Measurements from ENCODE around the gene CNKSR2.

CNKSR2 gene

DNA sequence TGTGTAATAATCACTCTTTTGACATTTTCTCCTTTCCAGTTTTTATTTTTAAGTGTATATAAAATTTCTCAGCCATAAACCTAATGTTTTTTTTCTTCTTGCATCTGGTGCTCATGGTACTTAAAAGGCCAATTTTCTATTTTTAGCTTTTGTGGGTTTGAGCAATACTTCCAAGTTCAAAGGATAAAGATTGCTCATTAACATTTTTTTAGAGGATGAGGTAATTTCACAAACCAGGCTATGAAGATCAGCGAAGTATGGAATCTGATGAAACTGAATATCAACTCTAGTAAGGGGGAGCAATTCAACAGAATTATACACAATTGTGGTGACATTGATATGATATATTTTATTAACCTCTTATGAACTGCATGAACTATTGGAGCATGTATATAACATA, 309.7 kb downstream of the CNKSR2 start:
- no peak for DNase-seq

- DNase-seq, result no peak
Measured at GRCh38 chrX:21691512-21692018, 317.3 kb downstream of the CNKSR2 start.

DNA sequence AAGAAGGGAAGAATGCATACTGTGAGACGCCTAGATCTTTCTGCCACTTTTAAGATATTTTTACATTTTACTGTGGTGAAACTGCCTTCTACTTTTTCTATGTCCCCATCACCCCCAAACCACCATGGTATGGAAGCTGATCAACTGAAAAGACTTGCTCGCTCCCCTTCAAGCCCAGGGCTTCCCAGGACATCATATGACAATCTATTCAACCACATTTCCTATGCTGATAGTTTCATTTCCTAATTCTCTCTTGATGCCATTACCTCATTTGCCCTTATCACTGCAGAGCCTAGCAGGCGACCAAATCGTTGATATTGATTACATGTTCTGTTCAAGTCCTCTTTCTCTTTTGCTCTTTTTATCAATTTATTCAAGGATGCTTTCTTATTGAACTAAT, 324.1 kb downstream of the CNKSR2 start:
- DNase-seq, result no peak

- no peak for DNase-seq
Measured at GRCh38 chrX:21699136-21699535, 324.9 kb downstream of the CNKSR2 start.

DNA sequence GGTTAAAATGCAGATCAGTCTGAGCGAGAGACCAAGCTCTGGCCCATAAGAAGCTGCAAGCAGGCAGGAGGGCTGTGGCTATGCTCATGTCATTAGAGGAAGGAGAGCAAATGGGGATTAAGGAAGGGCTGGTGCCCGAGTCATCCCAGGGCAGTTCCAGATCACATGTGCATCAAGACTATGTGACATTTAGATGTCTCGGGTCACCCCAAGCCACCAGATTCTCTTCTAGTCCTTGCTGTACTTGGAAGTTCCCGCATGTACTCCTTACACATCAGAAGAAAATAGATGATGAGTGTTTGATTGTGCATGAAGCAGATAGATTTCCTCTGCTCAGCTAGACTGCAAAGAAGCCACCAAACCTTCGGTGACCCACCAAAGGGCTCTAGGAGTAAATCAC, 326.1 kb downstream of the CNKSR2 start:
- DNase-seq, result no peak

DNA sequence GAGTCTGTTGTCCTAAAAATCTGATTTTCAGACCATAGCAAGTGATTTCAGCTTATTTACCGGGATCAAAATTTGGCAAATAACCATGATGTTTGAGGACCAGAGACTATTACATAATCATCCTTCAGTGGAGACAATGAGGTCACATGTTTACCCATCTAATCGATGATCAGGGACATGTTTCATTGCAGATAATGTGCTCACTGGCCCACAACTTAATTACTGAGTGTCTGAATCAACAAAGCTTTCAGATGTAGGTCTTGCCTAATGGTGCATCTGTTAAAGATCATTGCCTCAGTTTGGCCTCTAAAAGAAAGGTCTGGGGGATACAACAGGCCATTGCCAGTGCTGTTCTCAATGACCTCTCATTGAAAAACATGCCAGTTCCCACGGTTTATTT, 326.7 kb downstream of the CNKSR2 start:
- DNase-seq, result no peak

- DNase-seq, result no peak
Measured at GRCh38 chrX:21702725-21703124, 328.5 kb downstream of the CNKSR2 start.

All from activated effector memory CD4-positive, alpha-beta T cell treated with anti-CD3 and anti-CD28 coated beads, Interleukin-2, amount 50 U/mL, for 16 hours (primary cell).